CD4-positive, alpha-beta T cell treated with Interleukin-4 for 4 hours (primary cell): ENCODE measurements around the gene OR4C11.

Experiments
- DNase-seq: peaks from one replicate; pipeline ENCODE4 v3.0.0-alpha.2; 2020

OR4C11 gene, protein sequence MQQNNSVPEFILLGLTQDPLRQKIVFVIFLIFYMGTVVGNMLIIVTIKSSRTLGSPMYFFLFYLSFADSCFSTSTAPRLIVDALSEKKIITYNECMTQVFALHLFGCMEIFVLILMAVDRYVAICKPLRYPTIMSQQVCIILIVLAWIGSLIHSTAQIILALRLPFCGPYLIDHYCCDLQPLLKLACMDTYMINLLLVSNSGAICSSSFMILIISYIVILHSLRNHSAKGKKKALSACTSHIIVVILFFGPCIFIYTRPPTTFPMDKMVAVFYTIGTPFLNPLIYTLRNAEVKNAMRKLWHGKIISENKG

GRCh38 chr11:55607545-55607944 is at the start of gene OR4C11:
Gene OR4C11, minus strand, starts transcription at chr11:55607645. Its CDS starts 3,272 bp downstream, at chr11:55604373.
- DNase-seq, result no peak

- DNase-seq, result no peak
Measured at GRCh38 chr11:55655096-55655495, 47.7 kb upstream of the OR4C11 start.

DNA sequence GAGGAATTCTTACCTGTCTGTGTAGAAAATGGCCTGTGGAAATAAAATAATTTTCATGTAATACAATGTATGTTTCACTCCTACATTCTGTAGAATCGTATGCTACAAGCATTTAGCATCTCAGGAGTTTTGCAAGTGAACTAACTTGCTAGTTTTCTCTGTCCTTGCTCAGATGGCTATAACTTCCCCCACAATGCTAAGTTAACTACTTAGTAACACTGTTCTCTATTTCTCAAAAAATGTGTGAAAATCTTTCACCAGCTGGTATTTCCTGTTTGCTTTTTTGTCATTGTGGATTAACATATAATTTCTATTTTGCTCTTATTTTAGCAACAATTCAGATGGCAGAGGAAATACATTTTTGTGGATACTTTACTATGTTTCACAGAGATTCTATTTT is 45.1 kb upstream of the OR4C11 start:
- DNase-seq, result no peak

DNA sequence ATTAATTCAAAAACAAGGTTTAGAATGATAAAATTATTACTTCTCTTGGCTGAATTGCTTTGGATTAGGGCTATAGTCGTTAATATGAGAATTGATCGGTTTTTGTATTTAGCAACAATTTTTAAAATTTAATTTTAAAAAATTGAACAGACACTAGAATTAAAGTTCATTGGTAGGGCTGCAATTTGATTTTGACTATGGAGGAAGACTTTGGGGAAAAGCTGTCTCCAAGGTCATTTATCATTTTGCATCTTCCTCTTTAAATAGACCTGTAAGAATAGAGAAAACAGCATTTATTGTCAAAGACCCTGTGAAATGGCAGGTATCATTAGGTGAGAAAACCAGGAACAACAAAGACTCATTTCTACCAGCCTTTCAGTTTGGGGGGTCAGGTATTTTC is 40.6 kb upstream of the OR4C11 start, which contains the start of gene OR4S2:
Gene OR4S2 (plus strand): TSS at position 301 of the 400 bp plus-strand sequence. CDS start 2,577 bp downstream, outside the sequence.
- no peak for DNase-seq

DNA sequence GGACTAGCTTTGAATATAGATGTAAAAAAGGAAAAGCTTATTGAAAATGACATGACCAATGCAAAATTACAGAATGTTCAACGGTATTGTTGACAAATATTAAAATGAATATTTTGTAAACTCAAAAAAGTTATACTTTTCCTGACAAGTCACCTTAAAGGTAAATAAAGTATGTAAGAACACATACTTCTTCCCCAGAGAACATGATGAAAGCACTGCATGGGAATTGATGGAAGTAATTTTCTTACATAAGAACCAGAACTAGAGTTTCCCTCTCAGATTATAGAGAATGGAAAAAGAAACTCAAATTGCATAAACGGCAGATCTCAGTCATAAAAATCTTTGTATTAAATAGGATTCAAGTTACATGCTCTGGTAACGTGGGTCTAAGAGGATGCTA is 27.4 kb upstream of the OR4C11 start, which contains the start of gene OR4P4:
Gene OR4P4 (plus strand): TSS at position 301 of the 400 bp plus-strand sequence.
- DNase-seq, result no peak

GRCh38 chr11:55624531-55624930 is 17.1 kb upstream of the OR4C11 start:
- DNase-seq, result no peak

GRCh38 chr11:55572548-55572947 is 34.9 kb downstream of the OR4C11 start:
- no peak for DNase-seq

DNA sequence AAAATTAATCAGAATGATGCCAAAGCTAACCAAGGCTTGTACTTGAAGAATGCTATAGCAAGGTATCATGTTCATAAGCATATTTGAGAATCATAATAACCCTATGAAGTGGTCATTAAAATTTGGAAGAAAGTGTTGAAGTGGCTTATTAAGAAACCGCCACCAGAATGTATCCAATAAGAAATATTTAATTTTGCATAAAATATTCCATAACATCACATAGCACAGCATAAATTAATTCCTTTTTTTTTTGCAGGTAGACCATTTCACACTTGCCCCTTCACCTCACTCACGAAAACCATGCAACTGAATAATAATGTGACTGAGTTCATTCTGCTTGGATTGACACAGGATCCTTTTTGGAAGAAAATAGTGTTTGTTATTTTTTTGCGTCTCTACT is 35.6 kb downstream of the OR4C11 start, which contains the start of gene OR4C16:
Gene OR4C16 (plus strand): TSS at position 301 of the 400 bp plus-strand sequence. CDS start 0 bp downstream, at position 301.
- no peak for DNase-seq

DNA sequence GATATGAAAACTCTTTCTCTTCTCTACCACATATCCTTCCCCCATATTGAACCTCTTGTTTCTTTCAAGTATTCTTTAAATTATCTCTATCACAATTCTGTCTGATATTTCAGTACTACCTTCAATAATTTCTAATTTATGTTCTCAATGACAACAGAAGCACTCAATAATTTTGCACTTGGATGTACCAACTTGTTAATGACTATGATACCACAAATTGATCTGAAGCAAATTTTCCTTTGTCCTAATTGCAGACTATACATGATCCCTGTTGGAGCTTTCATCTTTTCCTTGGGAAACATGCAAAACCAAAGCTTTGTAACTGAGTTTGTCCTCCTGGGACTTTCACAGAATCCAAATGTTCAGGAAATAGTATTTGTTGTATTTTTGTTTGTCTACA is 53.3 kb downstream of the OR4C11 start, which contains the start of gene OR4C15:
Gene OR4C15 (plus strand): TSS at position 301 of the 400 bp plus-strand sequence. CDS start 0 bp downstream, at position 301.
- no peak for DNase-seq
